A673 (cell line): ENCODE data around the gene PLSCR5. TPM values are rescaled to one million over a fixed set of nuclear protein-coding genes. Genes with fewer than 3 reads are reported as not detected.

Source experiments
- BruUV-seq: library from RNA; stranded (reverse); fragments of 400-500 nt; replicated peaks from 2 replicates; lab custom pipeline; 2021; lab: Mats Ljungman, UMichigan
- CTCF ChIA-PET: fragments of 300-600 bp; sonication (Branson Sonifier 250); formaldehyde crosslinking; loops from one replicate; lab custom pipeline; 2022; ENCODE audit warnings: antibody characterized with exemption; lab: Charles Lee
- POLR2A ChIA-PET: fragments of 300-600 bp; sonication (Branson Sonifier 250); formaldehyde crosslinking; loops from one replicate; lab custom pipeline; 2022; ENCODE audit warnings: antibody characterized with exemption; ENCODE audit not compliant: low non-redundant PET; lab: Charles Lee
- DNase-seq: peaks from one replicate; pipeline ENCODE4 v3.0.0-alpha.2; 2015; ENCODE audit warnings: low spot score
- H3K27ac ChIP-seq: fragments of 200-600 bp; sonication (generic); 2 replicates; pipeline ENCODE4 v1.5.1; 2016; ENCODE audit warnings: mixed run types, low read depth, mild to moderate bottlenecking, mixed read lengths, antibody characterized with exemption, low read length; ENCODE audit not compliant: poor library complexity, severe bottlenecking
- H3K27me3 ChIP-seq: fragments of 200-600 bp; sonication (generic); replicated peaks from 2 replicates; pipeline ENCODE4 v1.6.1; 2017; ENCODE audit warnings: mixed run types, low read depth, mild to moderate bottlenecking, mixed read lengths, antibody characterized with exemption, low read length; ENCODE audit not compliant: insufficient read depth, poor library complexity
- H3K36me3 ChIP-seq: fragments of 200-600 bp; sonication (generic); 2 replicates; pipeline ENCODE4 v1.6.1; 2016; ENCODE audit warnings: mixed run types, mild to moderate bottlenecking, mixed read lengths, antibody characterized with exemption, low read length; ENCODE audit not compliant: insufficient read depth, poor library complexity, severe bottlenecking
- H3K4me1 ChIP-seq: fragments of 200-600 bp; sonication (generic); 2 replicates; pipeline ENCODE4 v1.6.1; 2017; ENCODE audit warnings: mixed run types, mild to moderate bottlenecking, mixed read lengths, antibody characterized with exemption, low read length; ENCODE audit not compliant: insufficient read depth, poor library complexity, severe bottlenecking
- H3K4me3 ChIP-seq: fragments of 200-600 bp; sonication (generic); 2 replicates; pipeline ENCODE4 v1.5.1; 2016; ENCODE audit warnings: low read depth, mixed run types, mild to moderate bottlenecking, mixed read lengths, low read length; ENCODE audit not compliant: poor library complexity, severe bottlenecking
- H3K9me3 ChIP-seq: fragments of 200-600 bp; sonication (generic); 2 replicates; pipeline ENCODE4 v1.6.1; 2016; ENCODE audit warnings: mixed run types, low read depth, mild to moderate bottlenecking, mixed read lengths, antibody characterized with exemption, low read length; ENCODE audit not compliant: poor library complexity, severe bottlenecking
- EZH2 ChIP-seq: fragments of 200-600 bp; sonication (generic); IDR thresholded peaks from 2 replicates; pipeline ENCODE4 v1.6.1; 2017; ENCODE audit warnings: borderline replicate concordance, low read depth, mild to moderate bottlenecking, mixed read lengths, antibody characterized with exemption, low read length; ENCODE audit not compliant: poor library complexity, severe bottlenecking
- intact Hi-C: fragments of 100-400 bp; cut with micrococcal nuclease; formaldehyde crosslinking; loops from one replicate; pipeline ENCODE4 v1.10.0; 2022; ENCODE audit not compliant: unreplicated experiment
- total RNA-seq: library from RNA; stranded (reverse); gene quantifications from 2 replicates; pipeline ENCODE4 v1.2.3, GENCODE V29; 2021
- TF ChIP-seq, protein P1 (sequence below): fragments of 300-800, 200-600 bp; sonication (generic); conservative IDR thresholded peaks from 2 replicates; pipeline ENCODE4 v1.5.1; 2017; ENCODE audit warnings: low read depth, mild to moderate bottlenecking, antibody characterized with exemption, low read length, moderate library complexity, mixed read lengths

Gene PLSCR5
- total RNA-seq, 1 experiment from 2014 or later = not detected

DNA sequence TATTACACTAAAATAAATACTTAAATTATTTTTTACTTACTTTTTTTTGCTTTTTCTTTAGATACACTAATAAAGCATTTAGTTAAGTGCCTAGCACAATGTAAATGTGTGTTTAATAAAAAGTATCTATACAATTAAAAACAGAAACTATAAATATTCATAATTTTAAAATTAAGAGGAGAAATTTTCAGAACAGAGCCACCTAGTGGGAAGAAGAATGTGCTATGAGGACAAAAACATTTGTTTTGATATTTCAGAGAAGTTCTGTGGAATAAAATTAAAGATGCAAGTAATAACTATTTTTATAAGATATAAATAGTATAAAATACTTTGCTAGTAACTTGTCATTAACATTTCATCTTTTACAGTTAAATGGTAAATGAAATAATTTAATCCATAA is 33.6 kb upstream of the PLSCR5 start:
- intact Hi-C loops = no loop called here

DNA sequence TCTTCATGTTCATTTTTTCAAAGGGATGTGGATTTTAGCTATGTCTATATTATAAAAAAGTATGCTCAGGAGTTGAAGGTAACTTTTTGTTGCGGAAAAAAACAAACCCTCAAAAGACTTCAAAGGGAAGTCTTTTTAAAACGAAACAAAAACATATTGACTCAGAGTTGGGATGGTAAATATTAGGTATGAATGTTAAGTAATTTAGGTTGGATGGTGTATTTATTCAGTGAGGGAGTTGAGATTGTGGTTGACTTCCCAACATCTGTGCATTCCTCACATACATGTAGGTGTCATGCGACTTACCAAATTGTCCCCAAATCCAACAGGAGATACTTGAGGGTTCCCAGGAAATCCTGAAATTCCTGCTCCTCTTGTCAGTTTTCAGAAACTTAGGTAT is 32.7 kb upstream of the PLSCR5 start:
- POLR2A ChIA-PET = no interaction called here
- intact Hi-C loops = no loop called here
- Histone ChIP-seq H3K36me3 (peaks cover 10% of the 10 kb centered on the region), H3K4me1 (no peaks in the 10 kb centered on the region), H3K27ac (no peak overlapping the region), H3K27me3 (no peaks in the 10 kb centered on the region), H3K4me3 (no peak overlapping the region), H3K9me3 (no peaks in the 10 kb centered on the region)
- no peak for DNase-seq
- CTCF ChIA-PET = interaction anchor here (0.6 kb wide), 1 partner anchor 311 kb away, joined by 3 read pairs; no protein-coding TSS in a partner anchor
- no TSS peak for BruUV-seq
- TF ChIP-seq, protein P1, sequence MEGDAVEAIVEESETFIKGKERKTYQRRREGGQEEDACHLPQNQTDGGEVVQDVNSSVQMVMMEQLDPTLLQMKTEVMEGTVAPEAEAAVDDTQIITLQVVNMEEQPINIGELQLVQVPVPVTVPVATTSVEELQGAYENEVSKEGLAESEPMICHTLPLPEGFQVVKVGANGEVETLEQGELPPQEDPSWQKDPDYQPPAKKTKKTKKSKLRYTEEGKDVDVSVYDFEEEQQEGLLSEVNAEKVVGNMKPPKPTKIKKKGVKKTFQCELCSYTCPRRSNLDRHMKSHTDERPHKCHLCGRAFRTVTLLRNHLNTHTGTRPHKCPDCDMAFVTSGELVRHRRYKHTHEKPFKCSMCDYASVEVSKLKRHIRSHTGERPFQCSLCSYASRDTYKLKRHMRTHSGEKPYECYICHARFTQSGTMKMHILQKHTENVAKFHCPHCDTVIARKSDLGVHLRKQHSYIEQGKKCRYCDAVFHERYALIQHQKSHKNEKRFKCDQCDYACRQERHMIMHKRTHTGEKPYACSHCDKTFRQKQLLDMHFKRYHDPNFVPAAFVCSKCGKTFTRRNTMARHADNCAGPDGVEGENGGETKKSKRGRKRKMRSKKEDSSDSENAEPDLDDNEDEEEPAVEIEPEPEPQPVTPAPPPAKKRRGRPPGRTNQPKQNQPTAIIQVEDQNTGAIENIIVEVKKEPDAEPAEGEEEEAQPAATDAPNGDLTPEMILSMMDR = no peak
- no peak for TF ChIP-seq EZH2

More for the DNA sequence above, 33.6 kb upstream of the PLSCR5 start:
- no TSS peak for BruUV-seq
- no peak overlapping the region for H3K4me3 ChIP-seq
- peaks cover 10% of the 10 kb centered on the region for H3K36me3 ChIP-seq
- ChIA-PET POLR2A (no interaction called here), CTCF (interaction anchor here (0.6 kb wide), 1 partner anchor 312 kb away, joined by 3 read pairs; no protein-coding TSS in a partner anchor)
- TF ChIP-seq EZH2 = no peak
- TF ChIP-seq, protein P1 = peak; percentile 59
- H3K4me1 ChIP-seq = no peaks in the 10 kb centered on the region
- H3K27ac ChIP-seq = no peak overlapping the region
- no peaks in the 10 kb centered on the region for H3K27me3 ChIP-seq
- H3K9me3 ChIP-seq = no peaks in the 10 kb centered on the region
- peak; percentile 18 for DNase-seq

DNA sequence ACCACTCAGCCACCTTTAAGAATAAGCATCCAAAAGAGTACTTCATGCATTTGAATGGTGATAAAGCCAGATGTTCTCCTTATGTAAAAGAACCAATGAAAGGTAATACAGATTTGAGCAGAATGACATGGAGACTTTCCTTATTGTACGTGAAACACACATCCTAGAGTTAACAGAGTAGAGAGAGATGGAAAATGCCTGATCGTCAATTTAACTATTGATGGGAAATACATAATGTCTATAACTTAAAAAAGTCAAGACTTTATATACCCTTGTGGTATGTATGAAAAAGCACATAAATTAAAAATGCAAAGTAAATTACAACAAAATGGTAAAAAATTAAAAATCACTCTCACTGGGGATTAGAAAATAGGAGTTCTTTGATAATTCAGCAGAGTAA is 31.7 kb upstream of the PLSCR5 start:
- ChIA-PET POLR2A (no interaction called here), CTCF (no interaction called here)
- Histone ChIP-seq H3K36me3 (peaks cover 10% of the 10 kb centered on the region), H3K4me3 (no peak overlapping the region), H3K27me3 (no peaks in the 10 kb centered on the region), H3K4me1 (no peaks in the 10 kb centered on the region), H3K9me3 (no peaks in the 10 kb centered on the region), H3K27ac (no peak overlapping the region)
- TF ChIP-seq EZH2 = no peak
- TF ChIP-seq, protein P1 = no peak
- BruUV-seq = TSS peak; percentile 83
- no peak for DNase-seq
- intact Hi-C loops = no loop called here
